ENCODE results near the gene KCTD15. TPM values are rescaled to one million over a fixed set of nuclear protein-coding genes. Genes with fewer than 3 reads are reported as not detected.

KCTD15 gene
- total and polyA plus RNA-seq, 4 donors: 0.89 to 13.8 (median 8.1) TPM

DNA sequence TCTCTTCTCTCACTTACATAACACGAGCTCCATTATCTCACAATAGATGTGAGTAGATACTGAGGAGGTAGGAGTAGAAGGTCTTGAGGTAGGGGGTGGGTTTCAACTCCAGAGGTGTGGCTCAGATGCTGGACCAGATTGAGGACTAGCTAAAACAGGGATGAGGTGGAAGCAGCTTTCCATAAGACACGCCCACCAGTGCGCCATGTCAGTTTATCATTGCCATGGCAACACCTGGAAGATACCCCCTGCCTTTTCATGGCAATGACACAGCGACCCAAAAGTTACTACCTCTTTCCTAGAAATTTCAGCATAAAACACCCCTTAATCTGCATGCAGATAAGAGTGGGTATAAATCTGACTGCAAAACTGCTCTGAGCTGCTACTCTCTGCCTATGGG is 44.1 kb downstream of the KCTD15 start:
- DNase-seq (ENCODE audit: low spot score): no peak
- Histone ChIP-seq H3K27me3 (ENCODE audit: control insufficient read depth in 4 of 4, insufficient read depth in 4 of 4, low read length in 3 of 4) (no peaks in the 10 kb centered on the region), H3K9me3 (ENCODE audit: control insufficient read depth in 4 of 4, low read length in 3 of 4) (no peaks in the 10 kb centered on the region), H3K36me3 (ENCODE audit: control insufficient read depth in 4 of 4, insufficient read depth in 3 of 4, low read depth in 1 of 4, low read length in 3 of 4) (no peaks in the 10 kb centered on the region), H3K27ac (ENCODE audit: low read depth in 1 of 2, low read length in 2 of 2) (no peak overlapping the region), H3K4me3 (ENCODE audit: low read depth in 1 of 3, low read length in 3 of 3) (no peak overlapping the region), H3K9ac (ENCODE audit: low read depth in 1 of 2, low read length in 2 of 2) (no peak overlapping the region), H3K4me1 (ENCODE audit: control insufficient read depth in 4 of 4, insufficient read depth in 4 of 4, low read length in 3 of 4) (no peaks in the 10 kb centered on the region)
- TF ChIP-seq TAF1 (conservative IDR thresholded peaks at IDR 0.05): no peak
- no peak for TF ChIP-seq YY1 (IDR thresholded peaks at IDR 0.05)
- TF ChIP-seq, protein P1, sequence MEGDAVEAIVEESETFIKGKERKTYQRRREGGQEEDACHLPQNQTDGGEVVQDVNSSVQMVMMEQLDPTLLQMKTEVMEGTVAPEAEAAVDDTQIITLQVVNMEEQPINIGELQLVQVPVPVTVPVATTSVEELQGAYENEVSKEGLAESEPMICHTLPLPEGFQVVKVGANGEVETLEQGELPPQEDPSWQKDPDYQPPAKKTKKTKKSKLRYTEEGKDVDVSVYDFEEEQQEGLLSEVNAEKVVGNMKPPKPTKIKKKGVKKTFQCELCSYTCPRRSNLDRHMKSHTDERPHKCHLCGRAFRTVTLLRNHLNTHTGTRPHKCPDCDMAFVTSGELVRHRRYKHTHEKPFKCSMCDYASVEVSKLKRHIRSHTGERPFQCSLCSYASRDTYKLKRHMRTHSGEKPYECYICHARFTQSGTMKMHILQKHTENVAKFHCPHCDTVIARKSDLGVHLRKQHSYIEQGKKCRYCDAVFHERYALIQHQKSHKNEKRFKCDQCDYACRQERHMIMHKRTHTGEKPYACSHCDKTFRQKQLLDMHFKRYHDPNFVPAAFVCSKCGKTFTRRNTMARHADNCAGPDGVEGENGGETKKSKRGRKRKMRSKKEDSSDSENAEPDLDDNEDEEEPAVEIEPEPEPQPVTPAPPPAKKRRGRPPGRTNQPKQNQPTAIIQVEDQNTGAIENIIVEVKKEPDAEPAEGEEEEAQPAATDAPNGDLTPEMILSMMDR (IDR thresholded peaks at IDR 0.05; ENCODE audit: low read depth, low read length, missing input control): no peak
- 69% methylated on average over 4 of the region's 4 CpGs for WGBS

GRCh38 chr19:33841685-33842084 is 45.0 kb downstream of the KCTD15 start:
- no peaks in the 10 kb centered on the region for H3K36me3 ChIP-seq (ENCODE audit: control insufficient read depth in 4 of 4, insufficient read depth in 3 of 4, low read depth in 1 of 4, low read length in 3 of 4)
- no peak for DNase-seq (ENCODE audit: low spot score)
- H3K4me1 ChIP-seq (ENCODE audit: control insufficient read depth in 4 of 4, insufficient read depth in 4 of 4, low read length in 3 of 4): no peaks in the 10 kb centered on the region
- WGBS: 75% methylated on average over 5 of the region's 5 CpGs
- H3K27ac ChIP-seq (ENCODE audit: low read depth in 1 of 2, low read length in 2 of 2): no peak overlapping the region
- TF ChIP-seq FOXA2 (IDR thresholded peaks at IDR 0.05) (no peak), GABPA (IDR thresholded peaks at IDR 0.05 in 1 of 2, conservative IDR thresholded peaks at IDR 0.05 in 1 of 2) (no peak), YY1 (IDR thresholded peaks at IDR 0.05) (no peak), JUND (IDR thresholded peaks at IDR 0.05) (no peak), RXRA (IDR thresholded peaks at IDR 0.05) (no peak), ZBTB33 (IDR thresholded peaks at IDR 0.05) (no peak), NR2F2 (IDR thresholded peaks at IDR 0.05) (no peak), TAF1 (conservative IDR thresholded peaks at IDR 0.05) (no peak), HNF4A (conservative IDR thresholded peaks at IDR 0.05) (no peak), HNF4G (IDR thresholded peaks at IDR 0.05) (no peak), RAD21 (IDR thresholded peaks at IDR 0.05) (no peak), FOXA1 (IDR thresholded peaks at IDR 0.05) (no peak), REST (IDR thresholded peaks at IDR 0.05) (no peak), EGR1 (IDR thresholded peaks at IDR 0.05; ENCODE audit: low read depth in 2 of 2) (no peak), SP1 (IDR thresholded peaks at IDR 0.05) (no peak)
- TF ChIP-seq, protein P1 (IDR thresholded peaks at IDR 0.05; ENCODE audit: low read depth, low read length, missing input control): no peak
- TF ChIP-seq, protein P2, sequence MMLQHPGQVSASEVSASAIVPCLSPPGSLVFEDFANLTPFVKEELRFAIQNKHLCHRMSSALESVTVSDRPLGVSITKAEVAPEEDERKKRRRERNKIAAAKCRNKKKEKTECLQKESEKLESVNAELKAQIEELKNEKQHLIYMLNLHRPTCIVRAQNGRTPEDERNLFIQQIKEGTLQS (IDR thresholded peaks at IDR 0.05): no peak
- H3K9ac ChIP-seq (ENCODE audit: low read depth in 1 of 2, low read length in 2 of 2): no peak overlapping the region
- H3K4me3 ChIP-seq (ENCODE audit: low read depth in 1 of 3, low read length in 3 of 3): no peak overlapping the region
- H3K9me3 ChIP-seq (ENCODE audit: control insufficient read depth in 4 of 4, low read length in 3 of 4): no peaks in the 10 kb centered on the region
- no peaks in the 10 kb centered on the region for H3K27me3 ChIP-seq (ENCODE audit: control insufficient read depth in 4 of 4, insufficient read depth in 4 of 4, low read length in 3 of 4)
